ENCODE measurements around the gene ACSM2A. TPM values are rescaled to one million over a fixed set of nuclear protein-coding genes. Genes with fewer than 3 reads are reported as not detected.

The ACSM2A gene
- total and polyA plus RNA-seq, 4 donors: 30.1 to 1,049 (median 392) TPM

- no peak for TF ChIP-seq CTCF (IDR thresholded peaks at IDR 0.05; ENCODE audit: low read depth, low read length, missing input control)
- peak in 1 of 2 donors; percentile 53 for TF ChIP-seq JUND (IDR thresholded peaks at IDR 0.05)
- no peaks in the 10 kb centered on the region for H3K9me3 ChIP-seq (ENCODE audit: control insufficient read depth in 4 of 4, low read length in 3 of 4)
- peak overlapping the region; percentile 72 to 89 for H3K9ac ChIP-seq (ENCODE audit: low read depth in 1 of 2, low read length in 2 of 2)
- no peak for DNase-seq (ENCODE audit: low spot score)
- no peaks in the 10 kb centered on the region for H3K36me3 ChIP-seq (ENCODE audit: control insufficient read depth in 4 of 4, insufficient read depth in 3 of 4, low read depth in 1 of 4, low read length in 3 of 4)
- H3K27me3 ChIP-seq (ENCODE audit: control insufficient read depth in 4 of 4, insufficient read depth in 4 of 4, low read length in 3 of 4): no peaks in the 10 kb centered on the region
- peak overlapping the region; percentile 56 to 66 (median 56) for H3K4me3 ChIP-seq (ENCODE audit: low read depth in 1 of 3, low read length in 3 of 3)
- peak overlapping the region; percentile 89 to 94 for H3K27ac ChIP-seq (ENCODE audit: low read depth in 1 of 2, low read length in 2 of 2)
- 35% methylated on average over 6 of the region's 6 CpGs for WGBS
- H3K4me1 ChIP-seq (ENCODE audit: control insufficient read depth in 4 of 4, insufficient read depth in 4 of 4, low read length in 3 of 4): peaks cover 4 to 15% (median 11%) of the 10 kb centered on the region in 4 donors
Observed at GRCh38 chr16:20410121-20410723, 41.1 kb upstream of the ACSM2A start.

GRCh38 chr16:20411055-20411454 lies 40.3 kb upstream of the ACSM2A start:
- H3K4me3 ChIP-seq (ENCODE audit: low read depth in 1 of 3, low read length in 3 of 3): no peak overlapping the region
- H3K27me3 ChIP-seq (ENCODE audit: control insufficient read depth in 4 of 4, insufficient read depth in 4 of 4, low read length in 3 of 4): no peaks in the 10 kb centered on the region
- H3K9ac ChIP-seq (ENCODE audit: low read depth in 1 of 2, low read length in 2 of 2): peak overlapping the region in 1 of 2 donors; percentile 61
- DNase-seq (ENCODE audit: low spot score): no peak
- H3K36me3 ChIP-seq (ENCODE audit: control insufficient read depth in 4 of 4, insufficient read depth in 3 of 4, low read depth in 1 of 4, low read length in 3 of 4): no peaks in the 10 kb centered on the region
- TF ChIP-seq HNF4A (conservative IDR thresholded peaks at IDR 0.05) (peak; percentile 46 to 69), FOXA1 (IDR thresholded peaks at IDR 0.05) (no peak), RXRA (IDR thresholded peaks at IDR 0.05) (peak; percentile 64 to 78), RAD21 (IDR thresholded peaks at IDR 0.05) (peak in 1 of 2 donors; percentile 11), SP1 (IDR thresholded peaks at IDR 0.05) (peak; percentile 34)
- H3K9me3 ChIP-seq (ENCODE audit: control insufficient read depth in 4 of 4, low read length in 3 of 4): no peaks in the 10 kb centered on the region
- H3K27ac ChIP-seq (ENCODE audit: low read depth in 1 of 2, low read length in 2 of 2): peak overlapping the region in 1 of 2 donors; percentile 2
- peaks cover 4 to 15% (median 11%) of the 10 kb centered on the region in 4 donors for H3K4me1 ChIP-seq (ENCODE audit: control insufficient read depth in 4 of 4, insufficient read depth in 4 of 4, low read length in 3 of 4)
- WGBS: 35% methylated on average over 2 of the region's 2 CpGs

GRCh38 chr16:20415541-20415940 lies 35.8 kb upstream of the ACSM2A start:
- Histone ChIP-seq H3K36me3 (ENCODE audit: control insufficient read depth in 4 of 4, insufficient read depth in 3 of 4, low read depth in 1 of 4, low read length in 3 of 4) (peaks cover 1 to 16% (median 6%) of the 10 kb centered on the region in 4 donors), H3K4me1 (ENCODE audit: control insufficient read depth in 4 of 4, insufficient read depth in 4 of 4, low read length in 3 of 4) (peaks cover 0 to 12% (median 8%) of the 10 kb centered on the region in 4 donors), H3K9ac (ENCODE audit: low read depth in 1 of 2, low read length in 2 of 2) (no peak overlapping the region), H3K27me3 (ENCODE audit: control insufficient read depth in 4 of 4, insufficient read depth in 4 of 4, low read length in 3 of 4) (no peaks in the 10 kb centered on the region), H3K4me3 (ENCODE audit: low read depth in 1 of 3, low read length in 3 of 3) (no peak overlapping the region), H3K9me3 (ENCODE audit: control insufficient read depth in 4 of 4, low read length in 3 of 4) (no peaks in the 10 kb centered on the region), H3K27ac (ENCODE audit: low read depth in 1 of 2, low read length in 2 of 2) (no peak overlapping the region)
- no peak for DNase-seq (ENCODE audit: low spot score)
- 86% methylated on average over 1 of the region's 1 CpG for WGBS
- TF ChIP-seq SP1 (IDR thresholded peaks at IDR 0.05) (no peak), ZBTB33 (IDR thresholded peaks at IDR 0.05) (no peak), NR2F2 (IDR thresholded peaks at IDR 0.05) (no peak), GABPA (IDR thresholded peaks at IDR 0.05 in 1 of 2, conservative IDR thresholded peaks at IDR 0.05 in 1 of 2) (no peak), EGR1 (IDR thresholded peaks at IDR 0.05; ENCODE audit: low read depth in 2 of 2) (no peak), FOXA2 (IDR thresholded peaks at IDR 0.05) (no peak), HNF4A (conservative IDR thresholded peaks at IDR 0.05) (no peak), TAF1 (conservative IDR thresholded peaks at IDR 0.05) (no peak), FOXA1 (IDR thresholded peaks at IDR 0.05) (no peak), RXRA (IDR thresholded peaks at IDR 0.05) (no peak), CTCF (IDR thresholded peaks at IDR 0.05; ENCODE audit: low read depth, low read length, missing input control) (no peak), REST (IDR thresholded peaks at IDR 0.05) (no peak), RAD21 (IDR thresholded peaks at IDR 0.05) (no peak), ATF3 (IDR thresholded peaks at IDR 0.05) (no peak), YY1 (IDR thresholded peaks at IDR 0.05) (no peak), HNF4G (IDR thresholded peaks at IDR 0.05) (no peak)

All from liver (tissue), 9 donors.